HTERT RPE-1 (cell line): ENCODE results near the gene SAMD11.
"Not testable (repeated sequence)": the region's sequence is repeated elsewhere in the genome, so short reads cannot be mapped to it uniquely, and the experiment has no call there.

ENCODE experiments used
- in situ Hi-C: fragments of 300-500 bp; cut with MboI; formaldehyde crosslinking; loops from 4 replicates; pipeline ENCODE4 v1.14.3; 2020; ENCODE audit warnings: low sequenced_read_pairs

SAMD11 gene

GRCh38 chr1:943545-944340 lies 20.0 kb downstream of the SAMD11 start:
- in situ Hi-C loops, result no loop called here

- in situ Hi-C loops, result no loop called here
Measured at GRCh38 chr1:944341-945325, 20.9 kb downstream of the SAMD11 start.

- in situ Hi-C loops, result no loop called here
Measured at GRCh38 chr1:945688-946556, 22.2 kb downstream of the SAMD11 start.

DNA sequence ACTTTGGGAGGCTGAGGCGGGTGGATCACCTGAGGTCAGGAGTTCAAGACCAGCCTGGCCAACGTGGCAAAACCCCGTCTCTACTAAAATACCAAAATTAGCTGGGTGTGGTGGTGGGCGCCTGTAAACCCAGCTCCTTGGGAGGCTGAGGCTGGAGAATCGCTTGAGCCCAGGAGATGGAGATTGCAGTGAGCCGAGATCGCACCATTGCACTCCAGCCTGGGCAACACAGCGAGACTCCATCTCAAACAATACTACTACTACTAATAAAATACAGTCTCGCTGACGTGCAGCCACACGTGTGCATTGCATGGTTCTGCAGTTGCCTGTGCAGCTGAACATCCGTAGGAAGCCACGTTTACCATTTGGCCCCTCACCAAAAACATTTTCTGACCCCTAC lies 23.1 kb downstream of the SAMD11 start:
- in situ Hi-C loops, result not testable (repeated sequence)

DNA sequence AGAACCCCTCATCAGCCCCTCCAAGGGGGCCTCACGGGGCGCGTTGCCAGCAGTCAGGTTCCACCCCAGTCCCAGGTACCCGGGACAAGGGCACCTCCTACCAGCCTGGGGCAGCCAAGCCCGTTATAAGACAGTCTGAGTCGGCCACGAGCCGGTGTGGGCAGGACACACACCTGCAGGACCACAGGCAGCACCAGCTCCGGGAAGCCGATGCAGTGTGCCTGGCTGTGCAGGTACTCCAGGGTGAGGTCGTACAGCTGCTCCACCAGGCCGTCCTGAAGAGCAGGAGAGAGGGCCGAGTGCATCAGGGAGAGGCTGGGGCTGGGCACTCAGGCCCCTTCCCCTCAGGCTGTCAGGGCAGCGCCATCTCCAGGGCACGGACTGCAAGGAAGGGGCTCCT lies 24.2 kb downstream of the SAMD11 start:
- in situ Hi-C loops, result no loop called here

GRCh38 chr1:950268-950667 lies 26.5 kb downstream of the SAMD11 start:
- in situ Hi-C loops, result no loop called here

DNA sequence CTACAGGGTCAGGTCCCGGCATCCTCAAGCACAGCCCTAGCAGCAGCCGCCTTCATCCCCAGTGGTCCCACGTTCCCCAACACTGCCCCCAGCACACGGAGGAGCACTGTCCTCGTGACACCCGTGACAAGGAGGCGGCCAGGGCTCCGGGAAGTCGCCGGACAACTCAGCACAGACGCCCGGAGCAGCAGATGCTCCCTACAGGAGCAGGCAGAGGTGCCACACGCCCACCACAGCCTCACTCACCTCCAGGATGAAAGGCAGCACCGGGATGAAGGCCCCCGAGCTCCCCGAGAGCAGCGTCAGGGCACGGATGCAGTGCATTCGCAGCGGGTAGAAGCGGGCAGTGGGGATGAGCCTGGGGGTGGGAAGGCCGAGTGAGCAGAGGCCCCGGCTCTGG lies 27.2 kb downstream of the SAMD11 start:
- in situ Hi-C loops, result no loop called here

- in situ Hi-C loops, result no loop called here
Measured at GRCh38 chr1:951364-951763, 27.6 kb downstream of the SAMD11 start.

DNA sequence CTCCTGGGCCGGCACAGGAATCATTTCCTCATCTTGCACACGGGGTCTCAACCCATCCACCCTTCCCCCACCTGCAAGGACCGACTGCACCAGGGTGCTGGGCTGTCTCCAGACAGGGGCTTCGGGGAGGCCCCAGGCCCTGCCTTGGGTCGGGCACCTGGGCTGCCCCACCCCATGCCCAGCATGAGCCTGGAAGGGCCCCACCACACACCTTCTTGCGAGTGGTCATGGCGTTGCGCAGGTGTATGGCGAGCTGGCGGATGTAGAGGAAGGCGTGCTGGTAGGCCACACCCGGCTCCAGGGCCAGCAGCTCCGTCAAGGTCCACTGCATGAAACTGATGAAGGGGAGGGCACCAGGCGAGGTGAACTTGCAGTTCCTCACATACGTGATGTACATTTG lies 28.5 kb downstream of the SAMD11 start:
- in situ Hi-C loops, result no loop called here

GRCh38 chr1:952603-953002 lies 28.9 kb downstream of the SAMD11 start:
- in situ Hi-C loops, result no loop called here

GRCh38 chr1:953524-954320 lies 30.0 kb downstream of the SAMD11 start:
- in situ Hi-C loops, result no loop called here

DNA sequence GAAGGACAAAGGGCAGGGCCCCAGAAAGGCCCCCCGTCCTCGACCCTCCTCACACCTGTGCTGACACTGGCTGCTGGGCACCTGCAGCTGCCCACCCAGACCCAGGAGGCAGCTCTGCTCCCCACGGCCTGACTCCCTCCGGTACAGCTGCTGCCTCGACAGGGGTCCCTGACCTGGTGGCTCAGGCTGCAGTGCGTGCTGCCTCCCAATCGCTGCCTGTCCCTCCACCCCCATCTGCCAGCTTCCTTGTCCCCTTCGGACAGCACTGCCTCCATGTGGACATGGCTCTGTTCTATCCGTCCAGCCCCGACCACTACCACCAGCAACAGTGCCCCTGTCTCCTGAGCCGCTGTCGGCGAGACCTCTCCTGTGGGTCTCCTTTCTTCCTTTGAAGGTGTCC lies 31.2 kb downstream of the SAMD11 start:
- in situ Hi-C loops, result no loop called here

DNA sequence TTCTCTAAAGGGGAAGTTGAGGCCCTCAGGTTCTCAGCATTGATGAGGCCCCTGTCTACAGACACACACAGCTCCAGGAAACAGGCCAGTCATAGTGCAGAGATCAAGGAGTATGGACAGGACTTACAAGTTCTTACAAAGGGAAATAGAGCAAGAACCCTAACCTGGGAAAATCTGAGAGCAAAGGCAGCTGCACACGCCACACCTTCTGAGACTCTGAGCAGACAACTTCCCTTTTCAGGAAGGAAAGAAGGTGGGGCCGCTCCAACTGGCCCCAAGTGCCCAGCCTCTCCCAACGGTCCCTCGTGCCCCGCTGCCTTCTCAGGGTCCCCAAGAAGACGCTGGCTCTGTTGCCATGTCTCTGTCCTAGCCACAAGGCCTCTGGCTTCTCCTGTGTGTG lies 31.8 kb downstream of the SAMD11 start:
- in situ Hi-C loops, result no loop called here

GRCh38 chr1:956636-957035 lies 32.9 kb downstream of the SAMD11 start:
- in situ Hi-C loops, result no loop called here

- in situ Hi-C loops, result no loop called here
Measured at GRCh38 chr1:958823-959730, 35.4 kb downstream of the SAMD11 start, which contains the start of gene NOC2L. NOC2L (minus strand) TSS chr1:959256; CDS start chr1:959240, 16 bp downstream.

- in situ Hi-C loops, result no loop called here
Measured at GRCh38 chr1:959731-960362, 36.1 kb downstream of the SAMD11 start.

DNA sequence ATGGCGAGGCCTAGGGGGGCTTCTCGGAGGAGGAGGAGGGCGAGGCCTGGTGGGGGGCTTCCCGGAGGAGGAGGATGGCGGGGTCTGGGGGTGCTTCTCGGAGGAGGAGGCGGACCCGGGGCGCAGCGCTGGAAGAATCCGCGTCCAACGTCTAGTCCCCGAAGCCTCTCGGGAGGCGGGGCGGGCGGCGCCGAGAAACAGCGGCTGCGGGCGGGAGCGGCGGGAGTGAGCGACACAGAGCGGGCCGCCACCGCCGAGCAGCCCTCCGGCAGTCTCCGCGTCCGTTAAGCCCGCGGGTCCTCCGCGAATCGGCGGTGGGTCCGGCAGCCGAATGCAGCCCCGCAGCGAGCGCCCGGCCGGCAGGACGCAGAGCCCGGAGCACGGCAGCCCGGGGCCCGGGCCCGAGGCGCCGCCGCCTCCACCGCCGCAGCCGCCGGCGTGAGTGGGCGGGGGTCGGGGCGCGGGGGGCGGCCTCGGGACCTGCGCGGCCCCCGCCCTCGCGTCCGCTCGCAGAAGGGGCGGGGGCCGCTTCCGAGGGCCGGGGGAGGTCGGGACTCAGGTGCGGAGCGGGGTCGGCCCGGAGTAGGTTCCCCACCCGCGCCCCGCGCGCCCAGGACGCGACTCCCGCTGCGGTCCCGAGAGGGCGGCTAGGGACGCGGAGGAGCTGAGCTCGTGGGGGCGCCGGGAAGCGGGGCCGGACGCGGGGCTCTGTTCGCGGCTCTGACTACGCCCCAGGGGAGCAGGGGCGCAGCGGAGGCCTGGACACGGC lies 36.8 kb downstream of the SAMD11 start, which contains the start of gene KLHL17:
TSS of gene KLHL17 (plus strand) at position 222 of the 769 bp plus-strand sequence. CDS start at position 332, 110 bp downstream.
- in situ Hi-C loops, result no loop called here
